GM18511 (cell line): ENCODE measurements around the gene CHCHD1.
"Not testable (repeated sequence)": the region's sequence is repeated elsewhere in the genome, so short reads cannot be mapped to it uniquely, and the experiment has no call there.

ENCODE experiments used
- ATAC-seq: cut with Tn5 transposase; IDR thresholded peaks from one replicate; pipeline ENCODE4 v1.9.1; 2021; ENCODE audit warnings: mild to moderate bottlenecking, moderate library complexity; ENCODE audit not compliant: unreplicated experiment

CHCHD1 gene

DNA sequence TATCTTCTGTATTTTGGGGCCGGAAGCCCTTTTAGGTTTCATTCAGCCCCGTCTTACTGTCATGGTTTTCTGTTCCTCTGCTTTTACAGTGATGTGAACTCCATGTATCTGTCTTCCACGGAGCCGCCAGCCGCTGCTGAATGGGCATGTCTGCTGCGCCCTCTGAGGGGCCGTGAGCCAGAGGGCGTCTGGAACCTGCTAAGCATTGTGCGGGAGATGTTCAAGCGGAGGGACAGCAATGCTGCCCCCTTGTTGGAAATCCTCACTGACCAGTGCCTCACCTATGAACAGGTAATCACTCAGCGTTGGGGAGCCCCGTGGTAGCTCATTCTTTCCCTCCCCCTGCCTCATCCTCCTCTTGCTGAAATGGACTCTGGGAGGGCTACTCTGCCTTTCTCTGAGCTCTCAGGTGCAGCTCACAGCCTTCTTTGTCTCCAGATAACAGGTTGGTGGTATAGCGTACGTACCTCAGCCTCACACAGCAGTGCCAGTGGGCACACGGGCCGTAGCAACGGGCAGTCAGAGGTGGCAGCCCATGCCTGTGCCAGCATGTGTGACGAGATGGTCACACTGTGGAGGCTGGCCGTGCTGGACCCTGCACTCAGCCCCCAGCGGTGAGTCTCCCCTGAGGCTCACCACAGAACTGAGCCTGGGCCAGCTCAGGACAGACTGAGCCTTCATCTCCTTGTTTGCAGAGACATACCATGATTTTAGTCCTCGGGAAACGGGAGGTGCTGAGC lies 9.2 kb downstream of the CHCHD1 start:
- ATAC-seq = no peak

DNA sequence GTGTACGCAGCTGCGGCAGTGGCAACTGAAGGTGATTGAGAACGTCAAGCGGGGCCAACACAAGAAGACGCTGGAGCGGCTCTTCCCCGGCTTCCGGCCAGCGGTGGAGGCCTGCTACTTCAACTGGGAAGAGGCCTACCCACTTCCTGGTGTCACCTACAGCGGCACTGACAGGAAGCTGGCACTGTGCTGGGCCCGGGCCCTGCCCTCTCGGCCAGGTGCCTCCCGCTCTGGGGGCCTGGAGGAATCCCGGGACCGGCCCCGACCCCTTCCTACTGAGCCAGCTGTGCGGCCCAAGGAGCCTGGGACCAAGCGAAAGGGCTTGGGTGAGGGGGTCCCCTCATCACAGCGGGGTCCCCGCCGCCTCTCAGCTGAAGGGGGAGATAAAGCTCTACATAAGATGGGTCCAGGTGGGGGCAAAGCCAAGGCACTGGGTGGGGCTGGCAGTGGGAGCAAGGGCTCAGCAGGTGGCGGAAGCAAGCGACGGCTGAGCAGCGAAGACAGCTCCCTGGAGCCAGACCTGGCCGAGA lies 10.1 kb downstream of the CHCHD1 start:
- no peak for ATAC-seq

DNA sequence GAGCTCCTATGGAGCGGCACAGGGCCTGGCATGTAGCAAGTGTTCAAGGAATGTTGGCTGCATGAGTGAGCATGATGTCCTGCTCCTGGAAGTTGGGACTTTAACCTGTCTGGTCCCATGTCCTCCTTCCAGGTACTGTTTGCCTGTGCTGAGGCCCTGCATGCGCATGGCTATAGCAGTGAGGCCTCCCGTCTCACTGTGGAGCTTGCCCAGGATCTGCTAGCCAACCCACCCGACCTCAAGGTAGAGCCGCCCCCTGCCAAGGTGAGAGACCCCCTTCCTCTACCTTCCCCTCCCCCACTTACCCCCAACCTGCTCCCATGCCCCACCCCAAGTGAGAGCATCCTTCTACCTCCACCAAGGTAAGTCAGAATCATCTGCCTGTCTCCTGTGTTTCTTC lies 11.6 kb downstream of the CHCHD1 start:
- no peak for ATAC-seq

DNA sequence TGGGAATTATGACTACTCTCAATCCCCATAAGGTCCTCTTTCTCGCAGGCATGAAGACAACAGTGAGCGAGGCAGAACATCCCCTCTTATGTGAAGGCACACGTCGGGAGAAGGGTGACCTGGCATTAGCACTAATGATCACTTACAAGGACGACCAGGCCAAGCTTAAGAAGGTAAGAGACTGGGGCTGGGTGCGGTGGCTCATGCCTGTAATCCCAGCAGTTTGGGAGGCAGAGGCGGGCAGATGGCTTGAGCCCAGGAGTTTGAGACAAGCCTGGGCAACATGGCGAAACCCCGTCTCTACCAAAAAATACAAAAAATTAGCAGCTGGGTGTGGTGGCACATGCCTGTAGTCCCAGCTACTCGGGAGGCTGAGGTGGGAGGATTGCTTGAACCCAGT lies 13.6 kb downstream of the CHCHD1 start:
- not testable (repeated sequence) for ATAC-seq

DNA sequence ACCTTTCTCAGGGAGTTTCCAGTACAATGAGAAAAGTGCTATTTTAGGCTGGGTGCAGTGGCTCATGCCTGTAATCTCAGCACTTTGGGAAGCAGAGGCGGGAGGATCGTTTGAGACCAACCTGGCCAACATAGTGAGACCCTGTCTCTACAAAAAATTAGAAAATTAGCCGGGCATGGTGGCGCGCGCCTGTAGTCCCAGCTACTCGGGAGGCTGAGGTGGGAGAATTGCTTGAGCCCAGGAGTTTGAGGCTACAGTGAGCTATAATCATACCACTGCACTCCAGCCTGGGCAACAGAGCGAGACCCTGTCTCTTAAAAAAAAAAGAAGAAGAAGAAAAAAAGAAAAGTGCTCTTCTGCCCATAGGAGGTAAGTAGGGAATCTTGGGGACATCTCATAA lies 14.2 kb downstream of the CHCHD1 start:
- ATAC-seq = not testable (repeated sequence)

DNA sequence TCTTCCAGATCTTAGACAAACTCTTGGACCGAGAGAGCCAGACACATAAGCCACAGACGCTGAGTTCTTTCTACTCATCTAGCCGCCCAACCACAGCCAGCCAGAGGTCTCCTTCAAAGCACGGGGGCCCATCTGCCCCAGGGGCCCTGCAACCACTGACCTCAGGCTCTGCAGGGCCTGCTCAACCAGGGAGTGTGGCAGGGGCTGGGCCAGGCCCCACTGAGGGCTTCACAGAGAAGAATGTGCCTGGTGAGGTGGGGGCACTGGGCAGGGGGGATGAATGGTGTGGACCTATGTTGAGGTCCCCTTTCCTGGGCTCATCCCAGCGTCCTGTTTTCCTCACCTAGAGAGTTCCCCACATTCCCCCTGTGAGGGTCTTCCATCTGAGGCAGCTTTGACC lies 14.9 kb downstream of the CHCHD1 start:
- no peak for ATAC-seq

DNA sequence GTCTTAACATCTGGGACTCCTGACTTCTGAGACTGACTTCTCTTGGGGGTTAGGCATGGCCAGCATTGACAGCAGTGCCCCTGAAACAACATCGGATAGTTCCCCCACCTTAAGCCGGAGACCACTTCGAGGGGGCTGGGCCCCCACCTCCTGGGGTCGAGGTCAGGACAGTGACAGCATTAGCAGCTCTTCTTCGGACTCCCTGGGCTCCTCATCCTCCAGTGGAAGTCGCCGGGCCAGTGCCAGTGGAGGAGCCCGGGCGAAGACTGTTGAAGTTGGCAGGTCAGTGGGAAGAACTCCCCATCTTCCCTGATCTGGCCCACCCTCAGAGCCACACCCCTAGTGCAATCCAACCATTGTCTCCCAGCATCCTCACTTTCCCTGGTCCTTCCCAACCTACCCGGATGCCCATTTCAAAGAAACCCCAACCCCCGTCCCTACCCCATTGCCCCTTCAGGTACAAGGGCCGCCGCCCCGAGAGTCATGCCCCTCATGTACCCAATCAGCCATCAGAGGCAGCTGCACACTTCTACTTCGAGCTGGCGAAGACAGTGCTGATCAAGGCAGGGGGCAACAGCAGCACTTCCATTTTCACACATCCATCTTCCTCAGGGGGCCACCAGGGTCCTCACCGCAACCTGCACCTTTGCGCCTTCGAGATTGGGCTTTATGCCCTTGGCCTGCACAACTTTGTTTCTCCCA lies 15.6 kb downstream of the CHCHD1 start:
- ATAC-seq = no peak

DNA sequence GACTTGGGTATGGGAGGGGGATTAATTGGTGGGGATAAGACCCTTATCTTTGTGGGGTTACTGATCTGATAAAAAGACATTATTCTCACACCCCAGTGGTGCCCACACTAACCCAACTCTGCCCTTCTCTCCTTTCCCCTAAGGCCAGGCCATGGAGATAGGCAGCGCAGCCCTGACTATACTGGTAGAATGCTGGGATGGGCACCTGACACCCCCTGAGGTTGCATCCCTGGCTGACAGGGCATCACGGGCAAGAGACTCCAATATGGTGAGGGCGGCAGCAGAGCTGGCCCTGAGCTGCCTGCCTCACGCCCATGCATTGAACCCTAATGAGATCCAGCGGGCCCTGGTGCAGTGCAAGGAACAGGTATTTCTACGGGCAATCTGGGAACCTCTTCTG lies 16.2 kb downstream of the CHCHD1 start:
- no peak for ATAC-seq

DNA sequence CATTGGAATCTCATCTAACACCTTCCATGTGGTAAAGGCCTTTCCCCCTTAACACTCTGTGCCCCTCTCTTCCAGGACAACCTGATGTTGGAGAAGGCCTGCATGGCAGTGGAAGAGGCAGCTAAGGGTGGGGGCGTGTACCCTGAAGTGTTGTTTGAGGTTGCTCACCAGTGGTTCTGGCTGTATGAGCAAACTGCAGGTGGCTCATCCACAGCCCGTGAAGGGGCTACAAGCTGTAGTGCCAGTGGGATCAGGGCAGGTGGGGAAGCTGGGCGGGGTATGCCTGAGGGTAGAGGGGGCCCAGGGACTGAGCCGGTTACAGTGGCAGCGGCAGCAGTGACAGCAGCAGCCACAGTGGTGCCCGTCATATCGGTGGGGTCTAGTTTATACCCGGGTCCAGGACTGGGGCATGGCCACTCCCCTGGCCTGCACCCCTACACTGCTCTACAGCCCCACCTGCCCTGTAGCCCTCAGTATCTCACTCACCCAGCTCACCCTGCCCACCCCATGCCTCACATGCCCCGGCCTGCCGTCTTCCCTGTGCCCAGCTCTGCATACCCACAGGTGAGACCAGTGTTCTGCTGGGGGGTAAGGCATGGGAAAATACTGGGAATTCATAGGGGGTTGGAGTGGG lies 17.2 kb downstream of the CHCHD1 start:
- ATAC-seq = no peak

DNA sequence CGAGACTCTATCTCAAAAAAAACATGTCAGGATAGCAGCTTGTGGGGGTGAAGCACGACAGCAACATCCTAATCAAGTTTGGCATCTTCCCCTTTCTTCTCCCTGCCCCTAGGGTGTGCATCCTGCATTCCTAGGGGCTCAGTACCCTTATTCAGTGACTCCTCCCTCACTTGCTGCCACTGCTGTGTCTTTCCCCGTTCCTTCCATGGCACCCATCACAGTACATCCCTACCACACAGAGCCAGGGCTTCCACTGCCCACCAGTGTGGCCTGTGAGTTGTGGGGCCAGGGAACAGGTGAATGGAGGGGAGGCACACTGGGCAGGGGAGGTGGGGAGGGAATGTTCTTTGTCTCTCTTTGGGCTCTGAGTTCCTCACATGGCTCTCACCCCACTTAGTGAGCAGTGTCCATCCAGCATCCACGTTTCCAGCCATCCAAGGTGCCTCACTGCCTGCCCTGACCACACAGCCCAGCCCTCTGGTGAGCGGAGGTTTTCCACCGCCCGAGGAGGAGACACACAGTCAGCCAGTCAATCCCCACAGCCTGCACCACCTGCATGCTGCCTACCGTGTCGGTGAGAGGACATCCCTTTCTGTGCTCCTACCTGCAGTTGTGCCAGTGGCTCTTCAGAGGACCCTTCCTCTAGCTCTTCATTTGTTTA lies 18.2 kb downstream of the CHCHD1 start:
- ATAC-seq = no peak

DNA sequence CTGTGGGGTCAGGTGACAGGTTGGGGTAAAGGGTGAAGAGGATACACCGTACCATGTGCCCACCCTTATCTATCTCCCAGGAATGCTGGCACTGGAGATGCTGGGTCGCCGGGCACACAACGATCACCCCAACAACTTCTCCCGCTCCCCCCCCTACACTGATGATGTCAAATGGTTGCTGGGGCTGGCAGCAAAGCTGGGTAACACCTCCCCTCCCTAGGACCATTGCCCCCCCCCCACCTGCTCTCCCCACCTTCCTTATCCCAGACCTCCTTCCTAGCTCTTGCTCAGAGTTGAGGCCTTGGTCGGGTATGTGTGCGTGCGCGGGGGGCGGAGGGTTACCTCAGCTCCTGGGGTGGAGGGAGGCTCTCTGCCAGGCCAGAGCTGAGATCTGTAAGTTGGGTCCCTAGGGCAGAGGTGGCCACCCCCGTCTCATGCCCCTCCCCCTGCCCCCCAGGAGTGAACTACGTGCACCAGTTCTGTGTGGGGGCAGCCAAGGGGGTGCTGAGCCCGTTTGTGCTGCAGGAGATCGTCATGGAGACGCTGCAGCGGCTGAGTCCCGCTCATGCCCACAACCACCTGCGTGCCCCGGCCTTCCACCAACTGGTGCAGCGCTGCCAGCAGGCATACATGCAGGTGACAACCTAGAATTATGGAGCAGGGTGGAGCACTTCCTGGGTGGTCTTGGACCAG lies 18.9 kb downstream of the CHCHD1 start:
- ATAC-seq = no peak

DNA sequence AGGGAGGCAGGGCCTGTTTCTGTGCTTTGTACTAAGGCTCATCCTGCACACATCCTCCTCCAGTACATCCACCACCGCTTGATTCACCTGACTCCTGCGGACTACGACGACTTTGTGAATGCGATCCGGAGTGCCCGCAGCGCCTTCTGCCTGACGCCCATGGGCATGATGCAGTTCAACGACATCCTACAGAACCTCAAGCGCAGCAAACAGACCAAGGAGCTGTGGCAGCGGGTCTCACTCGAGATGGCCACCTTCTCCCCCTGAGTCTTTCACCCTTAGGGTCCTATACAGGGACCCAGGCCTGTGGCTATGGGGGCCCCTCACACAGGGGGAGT lies 19.4 kb downstream of the CHCHD1 start:
- no peak for ATAC-seq

DNA sequence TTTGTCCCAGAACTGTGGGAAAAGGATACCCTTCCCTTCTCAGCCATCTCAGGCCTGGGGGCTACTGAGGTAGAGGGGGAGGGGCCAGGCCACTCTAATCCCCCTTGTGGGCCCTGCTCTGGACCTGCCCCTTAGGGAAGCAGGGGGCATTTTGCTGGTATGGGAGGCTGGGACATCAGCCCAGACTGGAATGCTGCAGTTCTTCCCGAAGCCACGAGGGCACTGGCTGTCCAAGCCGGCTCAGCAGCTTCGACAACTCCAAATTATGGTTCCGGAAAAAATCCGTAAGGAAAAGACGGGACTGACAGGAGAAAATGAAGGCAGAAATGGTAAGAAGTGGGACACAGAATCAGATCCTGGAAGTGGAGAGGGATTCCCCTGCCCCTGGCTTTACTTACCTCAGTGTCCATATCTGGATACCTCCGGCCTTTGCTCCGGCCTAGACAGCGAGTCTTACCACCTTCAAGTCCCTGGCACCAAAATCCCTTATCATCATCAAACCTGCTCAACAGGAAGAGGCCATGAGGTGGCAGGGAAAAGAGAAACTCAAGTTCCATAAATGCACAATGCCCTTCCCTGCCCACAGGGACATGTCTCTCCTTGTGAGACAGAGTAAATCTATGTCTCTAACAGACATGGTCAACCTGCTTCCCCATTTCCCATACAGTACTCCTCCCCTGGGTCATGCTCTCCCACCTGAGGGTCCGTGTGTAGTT lies 20.6 kb downstream of the CHCHD1 start:
- no peak for ATAC-seq

DNA sequence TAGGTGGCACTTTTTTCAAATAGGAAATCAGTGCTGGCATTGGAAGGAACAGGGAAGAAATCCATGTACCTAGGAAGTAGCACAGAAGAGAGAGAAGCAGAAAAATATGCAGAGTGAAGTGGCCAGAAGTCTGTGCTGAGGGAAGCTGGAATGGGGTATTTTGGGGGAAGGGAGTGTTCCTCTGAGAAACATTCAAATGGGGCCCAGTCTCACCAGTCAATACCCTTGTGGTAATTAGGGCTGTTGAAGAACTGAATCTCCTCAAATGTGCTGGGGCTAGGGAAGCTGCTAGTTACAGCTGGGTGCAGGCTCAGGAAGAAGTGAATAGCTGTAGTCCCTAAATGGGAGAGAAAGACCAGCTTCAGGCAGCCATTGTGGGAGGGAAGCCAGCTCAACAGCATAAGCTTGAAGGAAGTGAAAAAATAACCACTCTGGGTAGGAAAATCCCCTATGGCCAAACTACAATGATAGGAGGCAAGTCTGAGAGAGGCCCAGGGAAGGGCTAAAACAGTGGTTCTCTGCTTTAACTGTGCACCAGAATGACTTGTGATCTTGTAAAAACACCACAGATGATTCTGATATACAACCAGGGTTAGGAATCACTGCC lies 21.9 kb downstream of the CHCHD1 start:
- peak; percentile 76 for ATAC-seq

DNA sequence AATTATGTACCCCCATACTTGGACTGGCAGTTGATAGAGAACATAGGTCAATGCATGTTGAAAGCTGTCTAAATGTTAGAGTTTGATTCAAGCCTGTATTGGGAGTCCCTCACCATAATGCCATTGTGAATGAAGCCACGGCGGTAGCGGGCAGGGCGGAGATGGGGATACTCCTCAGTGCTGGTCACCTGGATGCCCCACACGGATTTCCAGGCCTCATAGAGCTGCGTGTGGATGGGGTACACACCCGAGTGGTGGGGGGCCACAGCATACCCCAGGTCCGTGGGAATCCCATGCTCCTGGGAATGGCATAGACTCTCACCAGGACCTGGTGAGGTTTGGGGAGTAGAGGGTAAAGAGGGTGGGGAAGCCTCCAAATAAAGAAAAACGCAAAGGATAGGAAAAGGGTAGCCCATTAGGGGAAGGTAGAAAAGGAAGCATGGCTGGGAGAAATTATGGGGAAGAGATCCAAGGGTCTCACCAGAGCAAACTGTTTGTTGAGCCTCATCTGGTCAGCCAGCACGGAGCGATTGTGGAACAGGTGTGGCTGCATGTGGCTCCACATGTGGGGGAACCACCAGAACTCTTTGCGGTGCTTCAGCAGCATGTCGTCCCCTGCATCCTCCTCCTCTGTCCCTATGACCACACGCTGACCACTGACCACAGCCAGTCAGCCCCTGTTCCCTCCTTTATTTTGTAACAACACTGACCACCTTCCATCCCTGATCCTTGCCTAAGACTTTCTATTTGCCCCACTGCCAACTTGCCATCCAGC lies 24.5 kb downstream of the CHCHD1 start:
- no peak for ATAC-seq

DNA sequence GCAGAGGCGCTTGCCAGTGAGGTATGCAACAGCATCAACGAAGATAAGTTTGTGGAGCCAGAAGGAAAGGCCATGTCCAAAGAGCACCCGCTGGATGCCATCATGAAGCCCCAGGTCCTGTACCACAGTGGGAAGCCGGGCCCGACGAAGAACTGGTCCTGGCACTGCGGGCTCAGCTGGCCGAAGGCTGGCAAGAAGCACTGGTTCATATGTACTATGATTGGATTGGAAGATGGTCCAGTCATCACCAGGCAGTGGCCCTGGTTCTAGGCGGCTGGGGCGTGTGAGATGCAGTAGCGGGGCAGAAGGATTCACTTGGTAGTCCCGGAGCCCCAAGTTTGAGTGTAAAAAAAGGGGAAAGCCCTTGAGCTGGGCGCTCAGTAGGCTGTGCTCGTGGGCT lies 25.6 kb downstream of the CHCHD1 start:
- no peak for ATAC-seq

DNA sequence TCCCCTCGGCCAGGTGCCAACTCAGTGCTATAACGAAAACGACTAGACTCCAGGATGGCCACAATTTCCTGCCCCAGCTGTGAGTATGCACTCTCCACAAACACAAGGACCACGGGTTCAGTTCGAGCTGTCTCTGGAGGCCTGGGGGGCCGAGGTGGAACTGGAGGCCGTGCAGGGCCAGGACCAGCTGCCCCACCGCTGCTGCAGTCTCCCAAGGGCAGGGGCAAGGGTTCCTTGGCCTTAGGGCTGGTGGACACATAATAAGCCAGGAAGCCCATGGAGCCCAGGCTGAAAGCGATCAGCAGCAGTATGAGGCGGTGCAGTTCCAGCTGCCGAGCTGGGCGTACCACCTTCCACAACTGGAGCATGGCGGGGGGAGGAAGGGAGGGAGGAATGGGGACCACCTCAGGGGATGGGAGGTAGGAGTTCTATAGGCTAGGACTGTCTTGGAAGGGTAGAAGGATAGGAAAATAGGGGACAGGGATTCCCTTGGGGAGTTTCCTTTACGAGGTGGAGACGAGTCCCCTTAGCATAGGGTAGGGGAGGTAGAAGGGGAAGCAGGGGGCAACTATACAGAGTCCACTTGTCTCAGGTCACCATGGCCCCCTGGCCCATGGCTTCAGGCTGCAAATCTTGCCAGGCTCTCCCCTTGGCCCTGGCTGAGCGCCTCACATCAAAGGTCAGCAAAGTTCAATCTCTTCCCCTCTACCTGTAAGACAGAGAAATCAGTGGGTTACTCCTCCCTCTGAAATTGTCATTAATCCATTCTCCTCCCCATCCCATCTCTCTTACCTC lies 26.4 kb downstream of the CHCHD1 start:
- no peak for ATAC-seq

DNA sequence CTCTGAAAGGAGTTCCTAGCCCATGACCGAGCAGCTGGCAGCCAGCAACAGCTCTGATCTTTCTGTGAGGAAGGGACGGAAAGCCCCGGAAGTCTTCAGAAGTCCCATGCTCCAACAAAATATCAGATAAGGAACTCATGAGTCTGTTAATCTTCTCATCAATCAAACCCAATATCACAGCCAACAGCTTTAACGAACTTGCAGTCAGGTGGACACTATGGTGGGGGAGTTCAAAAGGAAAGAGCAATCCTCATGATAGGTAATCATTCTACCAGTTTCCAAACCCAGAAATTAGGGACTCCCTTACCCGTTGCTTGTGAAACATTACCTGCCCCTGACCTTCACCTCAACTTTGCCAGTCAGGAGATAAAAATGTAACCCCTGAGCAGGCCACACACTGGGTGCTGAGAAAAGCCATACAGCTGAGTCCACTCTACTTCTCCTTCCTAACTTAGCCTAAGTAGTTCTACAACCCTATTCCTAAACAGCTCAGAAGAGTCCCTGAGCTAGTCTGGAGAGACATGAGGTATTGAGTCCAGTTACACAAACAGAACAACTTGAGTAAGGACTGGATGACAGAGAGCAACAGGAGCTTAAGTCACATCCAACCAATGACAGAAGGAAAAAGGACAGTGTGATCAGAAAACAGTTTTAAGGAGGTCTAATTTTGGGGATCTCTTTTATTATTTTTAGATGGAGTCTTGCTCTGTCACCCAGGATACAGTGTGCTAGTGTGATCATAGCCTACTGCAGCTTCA lies 27.4 kb downstream of the CHCHD1 start:
- no peak for ATAC-seq
